PC-9 (cell line): ENCODE results near the gene PIP5K1B.

Experiments
- CTCF ChIP-seq: fragments of 200-600 bp; sonication (generic); conservative IDR thresholded peaks from 2 replicates; pipeline ENCODE4 v1.6.1; 2017; ENCODE audit warnings: mixed run types, antibody characterized with exemption, mild to moderate bottlenecking, moderate library complexity
- EZH2 ChIP-seq: fragments of 200-600 bp; sonication (generic); IDR thresholded peaks from 2 replicates; pipeline ENCODE4 v1.8.0; 2017; ENCODE audit warnings: antibody characterized with exemption, low read depth

GRCh38 chr9:68750255-68750654, 45.2 kb downstream of the PIP5K1B start:
- no peak for TF ChIP-seq CTCF
- no peak for TF ChIP-seq EZH2
